ENCODE results near the gene SLC35G4.

GRCh38 chr18:11657152-11657551 lies 47.8 kb downstream of the SLC35G4 start:
- no peak for TF ChIP-seq POLR2A (IDR thresholded peaks at IDR 0.05)
- no peak for TF ChIP-seq CTCF (IDR thresholded peaks at IDR 0.05)

All from thyroid gland (tissue), 4 donors.